HG03432 (cell line): ENCODE measurements around the gene SH3PXD2A.
"Not testable (repeated sequence)": the region's sequence is repeated elsewhere in the genome, so short reads cannot be mapped to it uniquely, and the experiment has no call there.

Experiments used
- ATAC-seq: cut with Tn5 transposase; IDR thresholded peaks from one replicate; pipeline ENCODE4 v1.9.1; 2021; ENCODE audit warnings: mild to moderate bottlenecking, moderate library complexity; ENCODE audit not compliant: unreplicated experiment

The SH3PXD2A gene

GRCh38 chr10:103612462-103613365 is 242.7 kb downstream of the SH3PXD2A start:
- no peak for ATAC-seq

- ATAC-seq = no peak
Observed at GRCh38 chr10:103610921-103611511, 244.4 kb downstream of the SH3PXD2A start.

GRCh38 chr10:103610083-103610472 is 245.3 kb downstream of the SH3PXD2A start:
- ATAC-seq = no peak

- no peak for ATAC-seq
Observed at GRCh38 chr10:103609231-103610082, 245.9 kb downstream of the SH3PXD2A start.

GRCh38 chr10:103608056-103608455 is 247.3 kb downstream of the SH3PXD2A start:
- not testable (repeated sequence) for ATAC-seq

GRCh38 chr10:103607051-103607450 is 248.3 kb downstream of the SH3PXD2A start:
- ATAC-seq = not testable (repeated sequence)

- not testable (repeated sequence) for ATAC-seq
Observed at GRCh38 chr10:103606097-103606438, 249.3 kb downstream of the SH3PXD2A start.

GRCh38 chr10:103605359-103606096 is 249.8 kb downstream of the SH3PXD2A start:
- no peak for ATAC-seq

GRCh38 chr10:103603382-103603781 is 252.0 kb downstream of the SH3PXD2A start:
- ATAC-seq = no peak

- no peak for ATAC-seq
Observed at GRCh38 chr10:103602852-103603155, 252.6 kb downstream of the SH3PXD2A start.

- no peak for ATAC-seq
Observed at GRCh38 chr10:103602028-103602851, 253.1 kb downstream of the SH3PXD2A start.

- ATAC-seq = no peak
Observed at GRCh38 chr10:103600956-103601569, 254.3 kb downstream of the SH3PXD2A start.

GRCh38 chr10:103600325-103600724 is 255.1 kb downstream of the SH3PXD2A start:
- no peak for ATAC-seq

- no peak for ATAC-seq
Observed at GRCh38 chr10:103599907-103600306, 255.5 kb downstream of the SH3PXD2A start.

- no peak for ATAC-seq
Observed at GRCh38 chr10:103599211-103599610, 256.2 kb downstream of the SH3PXD2A start.

- ATAC-seq = no peak
Observed at GRCh38 chr10:103598654-103599115, 256.7 kb downstream of the SH3PXD2A start.

- no peak for ATAC-seq
Observed at GRCh38 chr10:103597003-103597402, 258.4 kb downstream of the SH3PXD2A start.

- no peak for ATAC-seq
Observed at GRCh38 chr10:103595933-103596726, 259.2 kb downstream of the SH3PXD2A start.
